NCI-H2196 (cell line): ENCODE data around the gene ANKHD1.
"Not testable (repeated sequence)": the region's sequence is repeated elsewhere in the genome, so short reads cannot be mapped to it uniquely, and the experiment has no call there.

Source experiments
- DNase-seq: peaks from one replicate; lab custom pipeline; 2025; ENCODE audit not compliant: unreplicated experiment; lab: John Stamatoyannopoulos, UW

The ANKHD1 gene

DNA sequence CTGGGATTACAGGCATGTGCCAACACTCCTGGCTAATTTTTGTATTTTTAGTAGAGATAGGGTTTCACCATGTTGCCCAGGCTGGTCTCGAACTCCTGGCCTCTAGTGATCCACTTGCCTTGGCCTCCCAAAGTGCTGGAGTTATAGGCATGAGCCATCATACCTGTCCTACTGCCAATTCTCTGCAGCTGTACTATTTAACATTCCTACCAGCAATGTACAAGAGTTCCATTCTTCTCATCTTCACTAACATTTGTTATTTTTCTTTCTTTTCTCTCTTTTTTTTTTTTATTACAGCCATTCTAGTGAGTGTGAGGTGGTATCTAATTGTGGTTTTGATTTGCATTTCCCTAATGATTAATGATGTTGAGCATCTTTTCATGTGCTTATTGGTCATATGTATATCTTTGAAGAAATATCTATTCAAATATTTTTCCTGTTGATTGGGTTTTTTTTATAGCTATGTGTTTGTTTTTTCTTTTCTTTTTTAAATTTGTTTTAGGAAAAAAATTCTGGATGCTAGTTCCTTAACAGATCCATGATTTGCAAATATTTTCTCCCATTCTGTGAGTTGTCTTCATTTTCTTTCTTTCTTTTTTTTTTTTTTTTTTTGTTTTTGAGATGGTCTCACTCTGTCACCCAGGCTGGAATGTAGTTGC, 17.4 kb downstream of the ANKHD1 start:
- DNase-seq = no peak

DNA sequence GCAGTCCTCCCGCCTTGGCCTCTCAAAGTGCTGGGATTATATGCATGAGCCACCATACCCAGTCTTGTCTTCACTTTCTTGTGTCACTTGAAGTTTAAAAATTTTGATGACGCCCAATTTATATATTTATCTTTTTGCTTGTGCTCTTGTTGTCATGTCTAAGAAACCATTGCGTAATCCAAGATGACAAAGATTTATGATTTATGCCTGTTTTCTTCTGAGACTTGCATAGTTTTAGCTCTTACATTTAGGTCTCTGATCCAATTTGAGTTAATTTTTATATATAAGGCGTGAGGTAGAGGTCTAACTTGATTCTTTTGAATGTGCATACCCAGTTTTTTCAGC, 18.6 kb downstream of the ANKHD1 start:
- DNase-seq = no peak

DNA sequence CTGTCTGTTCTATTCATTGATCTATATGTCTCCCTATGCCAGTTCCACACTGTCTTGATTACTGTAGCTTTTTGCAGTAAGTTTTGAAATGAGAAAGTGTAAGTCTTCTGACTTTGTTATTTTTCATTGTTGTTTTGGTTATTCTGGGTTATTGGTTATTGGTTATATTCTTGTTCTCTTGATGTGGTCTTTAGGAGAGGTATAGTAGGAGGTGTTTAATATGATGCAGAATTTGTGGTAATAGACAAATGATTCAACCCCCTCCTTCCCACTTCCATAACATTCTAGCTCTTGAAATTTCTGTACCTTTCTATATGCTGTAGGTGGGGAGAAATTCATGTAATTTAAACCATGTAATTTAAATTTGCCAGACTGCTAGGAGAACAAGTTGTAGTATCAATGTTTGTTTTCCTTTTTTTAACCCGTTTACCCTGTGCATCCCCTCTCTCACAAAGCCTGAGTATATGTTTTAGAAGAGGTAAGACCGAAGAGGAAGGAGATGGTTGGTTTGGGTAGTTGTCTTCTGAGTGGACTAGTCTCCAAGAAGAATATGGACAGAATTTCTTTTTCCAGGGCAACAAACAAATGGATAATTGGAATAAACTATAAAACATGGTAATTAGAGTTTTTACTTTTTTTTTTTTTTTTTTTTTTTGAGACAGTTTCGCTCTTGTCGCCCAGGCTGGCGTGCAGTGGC, 19.2 kb downstream of the ANKHD1 start:
- no peak for DNase-seq

DNA sequence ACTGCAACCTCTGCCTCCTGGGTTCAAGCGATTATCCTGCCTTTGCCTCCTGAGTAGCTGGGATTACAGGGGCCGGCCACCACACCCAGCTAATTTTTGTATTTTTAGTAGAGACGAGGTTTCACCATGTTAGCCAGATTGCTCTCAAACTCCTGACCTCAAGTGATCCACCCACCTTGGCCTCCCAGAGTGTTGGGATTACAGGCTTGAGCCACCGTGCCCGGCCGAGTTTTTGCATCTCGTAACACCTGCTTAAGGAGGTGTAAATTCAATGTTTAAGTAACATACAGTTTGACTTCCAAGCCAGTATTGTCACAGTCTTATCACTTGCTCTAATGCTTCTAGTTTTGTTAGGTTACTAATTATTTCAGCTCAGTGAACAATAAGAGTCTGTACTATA, 19.7 kb downstream of the ANKHD1 start:
- not testable (repeated sequence) for DNase-seq

DNA sequence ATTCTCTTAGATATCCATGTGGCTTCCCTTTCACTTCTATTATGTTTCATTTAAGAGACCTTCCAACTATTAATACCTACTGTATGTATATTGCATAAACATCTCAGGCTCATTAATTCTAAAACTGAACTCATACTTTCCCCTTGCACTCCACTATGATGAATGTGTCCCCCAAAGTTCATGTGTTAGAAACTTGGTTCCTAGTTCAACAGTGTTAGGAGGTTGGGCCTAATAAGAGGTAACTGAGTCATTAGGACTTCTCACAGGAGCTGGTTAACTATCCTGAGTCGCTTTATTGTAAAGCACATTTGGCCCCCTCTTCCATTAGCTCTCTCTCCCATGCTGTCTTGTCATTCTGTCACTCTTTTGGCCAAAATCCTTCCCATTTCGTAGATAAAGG, 22.0 kb downstream of the ANKHD1 start:
- no peak for DNase-seq

DNA sequence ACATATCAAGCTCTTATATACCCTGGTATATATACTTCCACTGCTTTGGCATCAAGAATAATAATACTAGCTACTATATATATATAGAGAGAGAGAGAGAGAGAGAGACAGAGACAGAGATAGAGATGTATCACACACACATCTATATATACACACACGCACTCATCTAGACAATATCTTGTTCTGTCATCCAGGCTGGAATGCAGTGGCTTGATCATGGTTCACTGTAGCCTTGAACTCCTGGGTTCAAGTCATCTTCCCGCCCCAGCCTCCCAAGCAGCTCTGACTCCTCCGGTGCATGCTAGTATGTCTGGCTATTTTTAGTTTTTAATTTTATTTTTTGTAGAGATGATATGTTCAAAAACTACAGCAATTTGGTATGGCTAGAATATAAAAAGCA, 22.5 kb downstream of the ANKHD1 start:
- no peak for DNase-seq

DNA sequence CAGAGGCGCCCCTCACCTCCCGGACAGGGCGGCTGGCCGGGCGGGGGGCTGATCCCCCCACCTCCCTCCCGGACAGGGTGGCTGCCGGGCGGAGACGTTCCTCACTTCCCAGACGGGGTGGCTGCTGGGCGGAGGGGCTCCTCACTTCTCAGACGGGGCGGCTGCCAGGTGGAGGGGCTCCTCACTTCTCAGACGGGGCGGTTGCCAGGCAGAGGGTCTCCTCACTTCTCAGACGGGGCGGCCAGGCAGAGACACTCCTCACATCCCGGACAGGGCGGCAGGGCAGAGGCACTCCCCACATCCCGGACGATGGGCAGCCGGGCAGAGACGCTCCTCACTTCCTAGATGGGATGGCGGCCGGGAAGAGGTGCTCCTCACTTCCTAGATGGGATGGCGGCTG, 26.1 kb downstream of the ANKHD1 start:
- DNase-seq = not testable (repeated sequence)

DNA sequence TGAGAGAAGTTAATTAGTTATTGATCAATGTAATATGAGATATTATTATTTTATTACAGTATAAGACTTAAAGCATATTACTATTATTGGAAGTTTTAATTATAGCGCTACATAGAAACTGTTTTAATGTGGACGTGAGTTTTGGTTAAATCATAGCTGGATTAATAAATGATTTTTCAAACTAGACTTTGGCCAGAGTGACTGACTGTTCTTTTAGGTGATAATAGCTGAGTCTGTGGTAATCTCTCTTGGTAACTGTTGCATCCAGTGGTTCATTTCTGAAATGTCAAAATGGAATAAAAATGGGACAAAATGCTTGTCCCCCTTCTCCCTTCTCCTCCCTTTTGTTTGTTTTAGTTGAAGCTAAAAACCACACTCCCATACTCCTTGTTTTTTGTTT, 28.1 kb downstream of the ANKHD1 start:
- DNase-seq = no peak

DNA sequence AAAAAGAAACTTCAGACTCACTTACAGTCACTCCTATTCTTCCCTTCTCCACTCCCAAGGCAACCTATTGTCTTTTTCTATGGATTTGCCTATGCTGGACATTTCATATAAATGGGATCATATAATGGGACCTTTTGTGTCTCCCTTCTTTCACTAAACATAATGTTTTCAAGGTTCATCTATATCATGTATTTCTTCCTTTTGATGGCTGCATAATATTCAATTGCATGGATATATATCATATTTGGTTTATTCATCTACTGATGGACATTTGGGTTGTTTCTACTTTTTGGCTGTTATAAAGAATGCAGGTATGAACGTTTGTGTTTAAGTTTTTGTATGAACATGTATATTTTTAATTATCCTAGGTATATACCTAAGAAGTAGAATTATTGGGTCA, 30.6 kb downstream of the ANKHD1 start:
- DNase-seq = no peak

DNA sequence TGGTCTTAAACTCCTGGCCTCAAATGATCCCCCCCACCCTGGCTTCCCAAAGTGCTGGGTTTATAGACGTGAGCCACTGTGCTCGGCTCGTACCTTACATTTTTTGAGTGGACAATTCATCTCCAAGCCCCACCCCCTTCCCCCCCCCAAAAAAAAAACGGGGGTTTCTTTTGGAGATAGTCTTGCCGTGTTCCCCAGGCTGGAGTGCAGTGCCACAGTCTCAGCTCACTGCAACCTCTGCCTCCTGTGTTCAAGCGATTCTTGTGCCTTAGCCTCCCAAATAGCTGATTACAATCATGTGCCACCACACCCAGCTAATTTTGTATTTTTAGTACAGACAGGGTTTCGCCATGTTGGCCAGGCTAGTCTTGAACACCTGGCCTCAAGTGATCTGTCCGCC, 31.3 kb downstream of the ANKHD1 start:
- DNase-seq = no peak

DNA sequence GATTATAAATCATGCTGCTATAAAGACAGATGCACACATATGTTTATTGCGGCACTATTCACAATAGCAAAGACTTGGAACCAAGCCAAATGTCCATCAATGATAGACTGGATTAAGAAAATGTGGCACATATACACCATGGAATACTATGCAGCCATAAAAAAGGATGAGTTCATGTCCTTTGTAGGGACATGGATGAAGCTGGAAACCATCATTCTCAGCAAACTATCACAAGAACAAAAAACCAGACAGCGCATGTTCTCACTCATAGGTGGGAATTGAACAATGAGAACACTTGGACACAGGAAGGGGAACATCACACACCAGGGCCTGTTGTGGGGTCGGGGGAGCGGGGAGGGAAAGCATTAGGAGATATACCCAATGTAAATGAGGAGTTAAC, 55.7 kb downstream of the ANKHD1 start:
- not testable (repeated sequence) for DNase-seq

DNA sequence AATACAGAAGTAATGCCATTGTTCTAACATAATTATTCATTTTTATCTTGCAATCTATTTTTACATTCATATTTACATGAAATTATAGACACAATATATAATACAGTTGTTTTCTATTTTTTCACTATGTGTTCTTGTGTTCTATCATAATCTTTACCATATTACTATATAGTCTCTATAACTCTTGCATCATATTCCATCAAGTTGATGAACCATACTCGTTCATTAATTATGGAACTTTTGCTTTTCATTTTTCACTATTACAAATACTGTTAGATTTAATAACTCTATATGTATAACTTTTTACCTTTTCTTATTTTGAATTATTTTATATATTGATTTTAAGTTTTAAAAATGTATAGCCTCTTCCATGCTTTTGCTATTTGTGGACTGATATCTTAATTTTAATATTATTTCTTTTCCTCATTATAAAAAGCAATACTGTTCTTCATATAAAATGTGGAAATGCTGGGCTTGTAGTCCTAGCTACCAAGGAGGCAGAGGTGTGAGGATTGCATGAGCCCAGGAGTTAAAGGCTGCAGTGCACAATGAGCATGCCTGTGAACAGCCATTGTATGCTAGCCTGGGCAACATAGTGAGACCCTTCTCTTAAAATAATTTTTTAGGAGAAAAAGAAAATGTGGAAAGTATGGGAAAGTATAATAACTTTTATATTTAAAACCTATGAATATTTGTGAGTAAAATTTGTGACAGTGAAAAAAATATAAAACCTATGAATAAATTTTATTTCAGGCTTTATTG, 65.5 kb downstream of the ANKHD1 start:
- no peak for DNase-seq

DNA sequence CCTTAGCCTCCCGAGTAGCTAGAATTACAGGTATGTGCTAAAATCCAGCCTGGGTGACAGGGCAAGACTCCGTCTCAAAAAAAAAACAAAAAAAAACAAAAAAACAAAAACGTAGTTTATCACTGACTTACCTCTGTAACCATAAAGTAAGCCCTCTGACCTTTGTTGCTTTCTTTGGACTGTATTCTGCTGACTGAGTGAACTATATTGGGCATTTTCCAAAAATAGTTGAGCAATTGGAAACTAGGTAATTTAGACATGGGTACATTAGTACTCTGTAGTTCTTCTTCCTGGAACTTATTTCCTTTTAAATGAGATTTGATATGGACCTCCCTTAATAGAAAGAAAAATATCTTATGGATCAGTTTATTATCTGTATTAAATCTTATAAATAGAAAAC, 66.6 kb downstream of the ANKHD1 start:
- DNase-seq = no peak

DNA sequence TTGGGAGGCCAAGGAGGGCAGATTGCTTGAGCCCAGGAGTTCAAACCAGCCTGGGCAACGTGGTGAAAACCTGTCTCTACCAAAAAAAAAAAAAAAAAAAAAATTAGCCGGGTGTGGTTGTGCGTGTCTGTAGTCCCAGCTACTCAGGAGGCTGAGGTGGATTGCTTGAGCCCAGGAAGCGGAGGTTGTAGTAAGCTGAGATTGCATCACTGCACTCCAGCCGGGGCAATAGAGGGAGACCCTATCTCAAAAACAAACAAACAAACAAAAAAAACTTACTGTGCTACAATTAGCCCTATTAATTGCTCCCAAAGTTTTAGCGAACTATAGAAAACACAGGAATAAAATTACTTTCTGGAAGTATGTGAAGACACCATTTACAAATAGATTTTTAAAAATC, 67.6 kb downstream of the ANKHD1 start:
- DNase-seq = no peak

DNA sequence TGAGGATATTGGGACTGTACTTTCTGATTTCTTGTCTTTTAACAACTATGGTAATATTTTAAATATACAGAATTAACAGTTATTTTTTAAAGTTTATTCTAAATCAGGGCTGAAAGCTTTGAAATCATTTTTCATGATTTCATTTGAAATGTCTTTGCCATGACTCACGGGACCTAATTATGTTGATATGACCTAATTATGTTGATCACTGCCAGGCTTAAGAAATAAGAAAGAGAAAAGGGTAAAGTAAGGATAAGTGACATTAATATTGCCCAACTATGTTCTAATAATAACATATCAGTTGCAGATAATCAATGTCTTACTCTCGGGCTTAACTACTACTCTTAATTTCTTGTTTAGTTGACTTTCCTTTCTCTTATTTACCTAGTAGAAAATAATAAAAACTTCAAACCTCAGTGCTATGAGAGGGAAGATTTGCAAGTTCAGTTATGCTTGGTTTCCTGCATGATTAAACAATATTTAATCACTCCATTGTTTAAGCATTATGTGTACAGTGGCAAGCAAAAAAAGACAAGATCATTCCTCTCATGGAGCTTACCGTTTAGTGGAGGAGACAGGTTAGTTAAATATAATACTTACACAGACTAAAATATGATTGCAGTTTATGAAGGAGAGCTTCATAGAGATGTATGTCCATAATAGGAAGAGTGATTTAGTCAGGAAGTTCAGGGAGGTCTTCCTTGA, 78.8 kb downstream of the ANKHD1 start:
- DNase-seq = no peak

DNA sequence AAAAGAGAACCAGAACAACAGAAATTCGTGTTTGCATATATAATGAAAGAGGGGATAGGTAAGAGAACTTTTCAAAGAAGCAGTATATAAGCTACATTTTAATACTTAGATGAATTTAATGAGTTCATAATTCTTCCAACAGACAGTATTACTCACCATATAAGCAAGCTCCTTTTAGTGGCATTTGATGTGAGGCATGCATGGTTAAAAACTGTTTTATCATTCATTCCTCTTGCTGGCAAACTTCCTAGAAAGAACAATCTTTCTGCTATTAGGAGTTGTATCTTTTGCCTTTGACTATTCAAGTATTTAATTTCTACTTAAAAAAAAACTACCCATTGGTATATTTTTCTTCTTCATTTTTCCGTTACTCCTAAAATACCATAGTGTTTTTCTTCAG, 80.1 kb downstream of the ANKHD1 start:
- DNase-seq = no peak

DNA sequence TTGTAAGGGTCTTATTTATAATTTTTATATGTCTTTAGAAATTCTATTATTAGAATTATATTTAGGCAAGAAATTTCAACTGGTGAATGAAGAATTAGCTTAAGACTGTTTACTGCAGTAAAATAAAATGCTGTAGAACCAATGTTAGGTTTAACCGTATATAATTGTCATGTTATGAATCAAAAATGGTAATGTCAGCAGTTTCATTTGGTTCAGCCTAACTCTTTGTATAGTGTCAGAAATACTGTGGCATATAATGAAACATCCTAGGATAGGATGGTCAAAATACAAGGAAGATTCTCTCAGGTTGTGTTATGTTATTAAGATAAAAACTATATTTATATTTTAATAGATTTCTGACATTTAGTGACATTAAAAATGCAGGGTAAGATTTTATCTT, 81.4 kb downstream of the ANKHD1 start:
- no peak for DNase-seq

DNA sequence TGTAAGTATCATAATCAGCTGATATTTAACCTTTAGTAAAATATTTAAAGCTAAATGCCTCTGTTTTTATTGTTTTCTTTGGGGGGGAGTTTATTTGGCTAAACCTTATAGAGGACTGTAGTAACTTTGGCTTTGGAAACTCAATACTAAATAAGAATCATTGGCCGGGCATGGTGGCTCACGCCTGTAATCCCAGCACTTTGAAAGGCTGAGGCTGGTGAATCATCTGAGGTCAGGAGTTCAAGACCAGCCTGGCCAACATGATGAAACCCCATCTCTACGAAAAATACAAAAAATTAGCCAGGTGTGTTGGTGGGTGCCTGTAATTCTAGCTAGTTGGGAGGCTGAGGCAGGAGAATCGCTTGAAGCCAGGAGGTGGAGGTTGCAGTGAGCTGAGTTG, 86.5 kb downstream of the ANKHD1 start:
- DNase-seq = not testable (repeated sequence)

DNA sequence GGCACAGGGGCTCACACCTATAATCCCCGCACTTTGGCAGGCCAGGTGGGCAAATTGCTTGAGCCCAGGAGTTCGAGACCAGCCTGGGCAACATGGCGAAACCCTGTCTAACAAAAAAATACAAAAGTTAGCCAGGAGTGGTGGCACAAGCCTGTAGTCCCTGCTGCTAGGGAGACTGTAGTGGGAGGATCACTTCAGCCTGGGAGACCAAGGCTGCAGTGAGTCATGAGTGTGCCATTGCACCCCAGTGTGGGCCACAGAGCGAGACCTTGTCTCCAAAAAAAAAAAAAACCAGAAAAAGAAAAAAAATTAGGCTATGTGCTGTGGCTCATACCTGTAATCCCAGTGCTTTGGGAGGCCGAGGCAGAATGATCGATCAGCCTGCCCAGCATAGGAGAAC, 87.3 kb downstream of the ANKHD1 start:
- no peak for DNase-seq

DNA sequence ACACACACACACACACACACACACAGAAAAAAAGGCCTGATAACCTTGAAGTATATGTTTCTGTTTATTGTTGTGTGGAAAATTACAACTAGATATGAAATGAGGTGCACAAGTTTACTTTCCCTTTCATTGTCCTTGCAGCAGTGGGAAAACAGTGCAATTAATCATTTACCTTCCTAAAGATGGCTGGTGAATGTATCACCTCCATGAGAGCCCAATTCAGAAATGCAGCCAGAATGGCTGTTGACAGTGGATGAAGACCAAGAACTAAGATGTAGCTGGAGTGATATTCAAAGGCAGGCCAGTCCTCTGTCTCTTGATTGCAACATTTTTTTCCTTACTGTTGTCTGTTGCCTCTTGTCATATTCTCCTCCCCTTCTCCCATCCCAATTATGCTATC, 96.3 kb downstream of the ANKHD1 start:
- no peak for DNase-seq

DNA sequence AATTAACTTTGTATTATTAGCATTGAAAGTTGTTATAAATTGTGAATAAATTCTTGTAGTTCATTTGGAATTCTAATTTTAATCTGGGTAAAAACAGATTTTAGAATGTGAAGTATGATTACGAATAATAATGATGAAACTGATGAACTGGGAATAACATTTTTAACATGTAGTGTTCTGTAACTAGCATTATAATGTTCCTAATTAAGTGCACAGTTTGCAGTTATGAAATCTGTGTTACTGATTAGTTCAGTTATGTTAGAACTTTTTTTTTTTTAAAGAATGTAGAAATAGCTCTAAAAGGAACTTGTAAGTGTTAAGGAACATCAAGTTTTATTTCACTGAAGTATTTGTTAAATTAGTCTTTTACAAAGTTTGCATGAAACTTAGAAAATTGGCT, 97.0 kb downstream of the ANKHD1 start:
- no peak for DNase-seq

DNA sequence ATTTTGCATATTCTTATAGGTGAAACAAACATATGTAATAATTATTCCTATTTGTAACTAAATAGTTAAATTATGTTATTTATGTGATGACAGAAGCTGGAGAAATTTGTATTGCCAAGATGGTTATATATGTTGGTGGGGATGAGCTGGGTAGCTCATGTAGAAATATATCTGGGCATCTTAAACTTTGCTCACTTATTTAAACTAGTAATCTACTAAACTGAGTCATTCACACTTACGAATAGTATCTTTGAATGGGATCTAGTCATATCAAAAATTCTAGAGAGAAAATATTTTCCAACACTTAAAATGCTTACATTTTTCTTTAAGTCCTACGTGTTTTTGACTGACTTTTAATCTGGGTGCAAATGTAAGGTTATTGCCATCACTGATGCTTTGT, 101.2 kb downstream of the ANKHD1 start:
- no peak for DNase-seq
